SK-N-MC (cell line): ENCODE data around the gene ATP2A2.

Experiments used
- EZH2 ChIP-seq: fragments of 200-600 bp; sonication (generic); IDR thresholded peaks from one replicate; pipeline ENCODE4 v1.6.1; 2017; ENCODE audit warnings: antibody characterized with exemption
- FOXP2 ChIP-seq: optimal IDR thresholded peaks from 2 replicates; pipeline ENCODE3; 2011; ENCODE audit warnings: mild to moderate bottlenecking, moderate library complexity; ENCODE audit not compliant: insufficient read depth; ENCODE audit errors: extremely low read length, control extremely low read depth
- POLR2AphosphoS5 ChIP-seq: IDR thresholded peaks from 2 replicates; pipeline ENCODE4 v1.6.1; 2012; ENCODE audit warnings: mild to moderate bottlenecking, low read depth, low read length, borderline replicate concordance

DNA sequence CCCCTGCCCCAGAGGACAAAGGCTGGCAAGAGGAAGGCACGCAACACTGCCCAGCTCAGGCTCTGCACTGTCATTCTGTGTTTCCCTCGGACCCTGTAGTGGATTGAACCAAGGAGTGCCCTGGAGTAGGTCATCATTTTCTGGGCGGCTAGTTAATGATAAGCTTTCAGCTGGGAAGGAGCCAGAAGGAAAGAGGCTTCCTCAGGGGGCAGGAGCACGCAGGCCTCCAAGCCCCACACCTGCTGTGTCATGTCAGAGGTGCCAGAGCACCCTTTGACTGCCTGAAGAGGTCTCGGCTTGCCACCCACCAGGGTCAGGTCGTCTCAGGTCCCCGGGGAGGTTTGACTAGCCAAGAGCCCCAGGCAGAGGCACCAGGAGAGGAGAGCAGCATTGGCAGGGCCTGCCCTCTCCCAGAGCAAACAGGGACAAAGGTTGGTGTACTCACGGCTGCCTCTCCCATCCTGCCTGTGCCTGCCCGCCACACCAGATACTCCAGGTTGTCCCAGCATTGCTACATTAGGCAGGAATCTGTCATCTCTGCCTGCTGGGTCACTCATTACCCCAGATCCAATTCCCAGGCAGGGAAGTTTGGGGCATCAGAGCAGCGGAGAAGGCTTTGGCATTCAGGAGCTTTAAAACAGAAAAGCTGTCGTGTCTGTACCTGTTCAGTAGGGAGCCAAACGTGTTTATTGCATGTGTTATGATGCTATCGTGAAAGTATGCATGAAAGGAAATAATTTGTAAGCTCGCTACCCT is 33.5 kb upstream of the ATP2A2 start:
- TF ChIP-seq EZH2 = no peak
- TF ChIP-seq POLR2AphosphoS5 = no peak
- TF ChIP-seq FOXP2 = no peak
